GM12878 (cell line): ENCODE data around the gene ALG6. TPM values are rescaled to one million over a fixed set of nuclear protein-coding genes. Genes with fewer than 3 reads are reported as not detected.

ENCODE experiments used
- ATAC-seq: fragments of 200-7000 bp; cut with Tn5 transposase; 3 replicates; pipeline ENCODE4 v1.9.1; 2020; ENCODE audit warnings: mild to moderate bottlenecking, moderate library complexity
- BruUV-seq: library from RNA; stranded (reverse); fragments of 400-500 nt; replicated peaks from 2 replicates; lab custom pipeline; 2021; lab: Mats Ljungman, UMichigan
- CTCF ChIA-PET: fragments of 300-600 bp; sonication (Branson Sonifier 250); formaldehyde crosslinking; extraction: SDS; loops from one replicate; lab custom pipeline; 2021; ENCODE audit warnings: inconsistent platforms; lab: Yijun Ruan, JAX
- POLR2A ChIA-PET: fragments of 350-600 bp; formaldehyde crosslinking; extraction: SDS; loops from one replicate; lab custom pipeline; 2021; ENCODE audit warnings: inconsistent platforms; lab: Charles Lee
- RAD21 ChIA-PET: fragments of 300-600 bp; sonication (Branson Sonifier 250); formaldehyde crosslinking; loops from one replicate; lab custom pipeline; 2023; ENCODE audit warnings: antibody characterized with exemption; ENCODE audit not compliant: unreplicated experiment; lab: Charles Lee
- SMC1A ChIA-PET: fragments of 300-600 bp; sonication (Branson Sonifier 250); formaldehyde crosslinking; loops from one replicate; lab custom pipeline; 2023; ENCODE audit not compliant: unreplicated experiment, uncharacterized antibody; lab: Charles Lee
- DNase-seq: peaks from one replicate; pipeline ENCODE4 v3.0.0-alpha.2; 2011; ENCODE audit warnings: low read depth, low spot score
- FAIRE-seq: peaks from 3 replicates; lab custom pipeline; 2011; peaks lifted over from hg19 to GRCh38; lab: Jason Lieb, UNC
- H2AFZ ChIP-seq: 2 replicates; pipeline ENCODE4 v1.6.0; 2011; ENCODE audit warnings: low read depth, low read length, control low read depth; ENCODE audit not compliant: control insufficient read depth
- H3K27ac ChIP-seq: 2 replicates; pipeline ENCODE4 v1.5.1; 2011; ENCODE audit warnings: control low read depth; ENCODE audit not compliant: control insufficient read depth, insufficient read depth
- H3K27me3 ChIP-seq, 2 experiments: replicated peaks in 1 of 2; 2 replicates each; pipeline versions ENCODE4 v1.6.0 to v1.6.1; 2011; ENCODE audit warnings: low read length in 1 of 2; ENCODE audit not compliant: control insufficient read depth in 2 of 2, insufficient read depth in 2 of 2
- H3K36me3 ChIP-seq, 2 experiments: 2 replicates each; pipeline ENCODE4 v1.5.1; 2011; ENCODE audit warnings: low read length in 1 of 2; ENCODE audit not compliant: control insufficient read depth in 2 of 2, insufficient read depth in 2 of 2
- H3K4me1 ChIP-seq: 2 replicates; pipeline ENCODE4 v1.6.1; 2011; ENCODE audit warnings: mild to moderate bottlenecking, low read length, moderate library complexity, mixed read lengths; ENCODE audit not compliant: control insufficient read depth, insufficient read depth
- H3K4me2 ChIP-seq: 2 replicates; pipeline ENCODE4 v1.6.0; 2011; ENCODE audit warnings: control low read depth; ENCODE audit not compliant: control insufficient read depth, insufficient read depth
- H3K4me3 ChIP-seq: fragments of 200-600 bp; sonication (generic); 2 replicates; pipeline ENCODE4 v1.5.1; 2016
- H3K79me2 ChIP-seq: 2 replicates; pipeline ENCODE4 v1.6.0; 2011; ENCODE audit warnings: low read length; ENCODE audit not compliant: control insufficient read depth, insufficient read depth
- H3K9ac ChIP-seq: 2 replicates; pipeline ENCODE4 v1.8.0; 2011; ENCODE audit warnings: low read length, control low read depth, mixed read lengths; ENCODE audit not compliant: control insufficient read depth, insufficient read depth
- H3K9me3 ChIP-seq: replicated peaks from 3 replicates; pipeline ENCODE4 v1.5.1; 2011; ENCODE audit warnings: mild to moderate bottlenecking, low read length; ENCODE audit not compliant: control insufficient read depth, insufficient read depth
- H4K20me1 ChIP-seq: 2 replicates; pipeline ENCODE4 v1.6.0; 2011; ENCODE audit not compliant: control insufficient read depth, insufficient read depth
- BACH1 ChIP-seq: fragments of 450-650 bp; IDR thresholded peaks from 2 replicates; pipeline ENCODE4 v1.6.1; 2017; ENCODE audit warnings: mild to moderate bottlenecking, borderline replicate concordance
- BCL11A ChIP-seq: IDR thresholded peaks from 2 replicates; pipeline ENCODE4 v1.6.1; 2011; ENCODE audit warnings: low read depth, low read length
- EGR1 ChIP-seq, 2 experiments: IDR thresholded peaks; 1 replicate in 1 of 2; 2 replicates in 1 of 2; pipeline ENCODE4 v1.6.1; 2011 to 2012; ENCODE audit warnings: low read depth in 2 of 2, low read length in 2 of 2, borderline replicate concordance in 1 of 2, mild to moderate bottlenecking in 1 of 2, moderate library complexity in 1 of 2
- ESRRA ChIP-seq: IDR thresholded peaks from 2 replicates; pipeline ENCODE4 v1.6.1; 2012; ENCODE audit warnings: mild to moderate bottlenecking, low read length, improper control_type of control experiment
- MTA2 ChIP-seq: fragments of 450-650 bp; IDR thresholded peaks from 2 replicates; pipeline ENCODE4 v1.6.1; 2016; ENCODE audit warnings: low read depth, mild to moderate bottlenecking, moderate library complexity
- ZBTB40 ChIP-seq: fragments of 450-650 bp; IDR thresholded peaks from 2 replicates; pipeline ENCODE4 v1.6.1; 2016; ENCODE audit warnings: mild to moderate bottlenecking, moderate library complexity, borderline replicate concordance
- WGBS: methylation state at CpG from one replicate; pipeline ENCODE4 v1.1.6; 2016; ENCODE audit warnings: low lambda C conversion rate; ENCODE audit not compliant: insufficient replicate concordance, insufficient coverage; ENCODE audit errors: missing lambda C conversion rate; 5-methylcytosine and 5-hydroxymethylcytosine counted together
- in situ Hi-C: fragments of 300-500 bp; cut with MboI; formaldehyde crosslinking; loops from 9 replicates; pipeline ENCODE4 v1.14.3; 2018; ENCODE audit warnings: mixed read lengths
- intact Hi-C: fragments of 100-400 bp; cut with micrococcal nuclease; formaldehyde crosslinking; loops from one replicate; pipeline ENCODE4 v1.14.2; 2022; ENCODE audit not compliant: unreplicated experiment
- polyA plus RNA-seq, 11 experiments: library from polyadenylated mRNA; depleted of rRNA in 4 of 11; unstranded in 6 of 11; stranded (reverse) in 5 of 11; fragments of >200 nt; fragmentation: Nextera tagmentation in 4 of 11; fragmentation: Illumina TruSeq in 1 of 11; extraction: Ambion mirVana in 4 of 11; extraction: Trizol in 1 of 11; gene quantifications; 1 replicate in 1 of 11; 2 replicates in 10 of 11; pipeline versions ENCODE4 v1.2.1 to v1.2.3, GENCODE V29; 2011 to 2016; ENCODE audit warnings: inconsistent platforms in 2 of 11, missing spikeins in 2 of 11, low read depth in 1 of 11
- total RNA-seq, 4 experiments: library from RNA; depleted of rRNA in 3 of 4; stranded (reverse); fragments of >200 nt in 3 of 4; fragmentation: Illumina TruSeq in 1 of 4; extraction: Trizol in 1 of 4; gene quantifications; 2 replicates each; pipeline versions ENCODE4 v1.2.1 to v1.2.3, GENCODE V29; 2013 to 2021

The ALG6 gene
- total and polyA plus RNA-seq, 10 of the 15 experiments (the other 5 are each of a cell fraction or from before 2014, with no cell fraction given): 13.8 to 28.5 (median 17.1) TPM

DNA sequence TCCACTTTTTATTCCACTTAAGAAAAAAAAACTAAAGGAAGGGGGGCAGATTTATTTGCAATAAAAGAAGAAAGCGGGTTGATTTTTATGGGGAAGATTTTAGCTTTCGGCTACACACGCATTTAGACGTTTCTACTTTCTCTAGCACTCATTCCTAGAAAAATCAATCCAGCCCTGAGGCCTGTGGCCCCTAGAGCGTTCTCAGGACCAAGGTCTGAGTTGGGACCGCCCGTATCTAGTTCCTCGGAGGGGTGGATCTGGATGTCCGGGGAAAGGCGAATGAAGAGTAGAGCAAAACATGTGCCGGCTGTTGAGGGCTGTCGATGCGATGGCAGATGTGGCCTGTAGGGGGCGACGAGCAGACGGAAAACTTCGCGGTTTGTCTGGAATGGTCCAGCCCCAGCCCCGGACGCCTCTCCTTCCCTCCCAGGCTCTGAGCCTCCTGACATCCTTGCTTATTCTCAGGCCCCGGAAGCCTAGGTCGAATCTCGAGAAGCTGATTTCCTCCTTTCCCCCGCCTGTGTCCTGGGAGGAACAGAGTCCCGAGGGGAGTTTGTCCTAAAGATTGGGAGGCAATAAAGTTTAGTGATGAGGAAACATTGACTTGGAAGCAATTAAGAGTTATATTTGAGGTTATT is 39.9 kb upstream of the ALG6 start (continued):
- TF ChIP-seq ZBTB40: peak; percentile 40; the same call in 1 of the 2 replicates

- no peak; the same call in 2 of the 3 replicates for ATAC-seq
- ChIA-PET RAD21 (interaction anchor here (2.1 kb wide), 1 partner anchor 210 kb away, joined by 8 read pairs; no protein-coding TSS in a partner anchor), SMC1A (no interaction called here), CTCF (interaction anchor here (1.3 to 4.7 kb wide), 7 partner anchors 8 to 210 kb away, joined by 3 to 26 read pairs (median 4); no protein-coding TSS in a partner anchor), POLR2A (no interaction called here)
- no TSS peak for BruUV-seq
- Histone ChIP-seq H3K36me3 (no peaks in the 10 kb centered on the region), H3K4me2 (no peak overlapping the region), H3K27me3 (peaks cover 13 to 43% of the 10 kb centered on the region in 2 experiments), H3K4me3 (no peak overlapping the region), H3K9ac (no peak overlapping the region), H3K4me1 (no peaks in the 10 kb centered on the region), H2AFZ (no peak overlapping the region), H3K9me3 (peaks cover 1% of the 10 kb centered on the region; the same call in 1 of the 3 replicates), H3K27ac (no peak overlapping the region), H3K79me2 (no peaks in the 10 kb centered on the region), H4K20me1 (no peaks in the 10 kb centered on the region)
- DNase-seq: no peak
- in situ Hi-C loops (no loop called here), intact Hi-C loops (no loop called here)
- FAIRE-seq: no peak
- TF ChIP-seq BCL11A (no peak), BACH1 (no peak), ESRRA (no peak), MTA2 (no peak), EGR1 (IDR thresholded peaks at IDR 0.05; ENCODE audit: borderline replicate concordance in 1 of 2, low read depth in 2 of 2, low read length in 2 of 2) (no peak)
- WGBS: 37% methylated on average over 7 of the region's 8 CpGs
Observed at GRCh38 chr1:63328122-63328521, 39.3 kb upstream of the ALG6 start.
